WTC11 (cell line): ENCODE results near the gene NTN4. TPM values are rescaled to one million over a fixed set of nuclear protein-coding genes. Genes with fewer than 3 reads are reported as not detected.

Source experiments
- ATAC-seq: fragments of 200-7000 bp; cut with Tn5 transposase; 2 replicates; pipeline ENCODE4 v1.10.0; 2021; ENCODE audit warnings: mild to moderate bottlenecking, moderate library complexity
- CTCF ChIA-PET: fragments of 300-600 bp; sonication (Branson Sonifier 250); formaldehyde crosslinking; loops from one replicate; lab custom pipeline; 2021; ENCODE audit warnings: antibody characterized with exemption; lab: Charles Lee
- POLR2A ChIA-PET: fragments of 350-600 bp; sonication (Branson Sonifier 250); formaldehyde crosslinking; loops from one replicate; lab custom pipeline; 2021; ENCODE audit warnings: antibody characterized with exemption; lab: Charles Lee
- DNase-seq: peaks from one replicate; pipeline ENCODE4 v3.0.0; 2021; ENCODE audit warnings: low spot score
- H3K27ac Mint-ChIP-seq: 2 replicates; pipeline ENCODE4 v1.8.0; 2021; ENCODE audit warnings: mixed read lengths
- H3K27me3 Mint-ChIP-seq: 2 replicates; pipeline ENCODE4 v1.8.0; 2021; ENCODE audit warnings: low read depth, mild to moderate bottlenecking, moderate library complexity, mixed read lengths
- H3K36me3 Mint-ChIP-seq: 2 replicates; pipeline ENCODE4 v1.8.0; 2021; ENCODE audit warnings: mixed read lengths
- H3K4me1 Mint-ChIP-seq: 2 replicates; pipeline ENCODE4 v1.8.0; 2022; ENCODE audit warnings: mixed read lengths
- H3K4me3 Mint-ChIP-seq: 2 replicates; pipeline ENCODE4 v1.8.0; 2021; ENCODE audit warnings: mild to moderate bottlenecking, moderate library complexity, mixed read lengths
- H3K9me3 Mint-ChIP-seq: 2 replicates; pipeline ENCODE4 v1.8.0; 2021; ENCODE audit warnings: mixed read lengths
- CBFB ChIP-seq: sonication (generic); formaldehyde crosslinking; IDR thresholded peaks from 2 replicates; pipeline ENCODE4 v1.8.1; 2022; ENCODE audit warnings: mild to moderate bottlenecking, low read depth, missing genetic modification reagents
- FOXJ3 ChIP-seq: sonication (generic); formaldehyde crosslinking; IDR thresholded peaks from 2 replicates; pipeline ENCODE4 v1.9.0; 2021; ENCODE audit warnings: missing genetic modification reagents, mild to moderate bottlenecking, borderline replicate concordance
- GRHL2 ChIP-seq: fragments of 250-450 bp; sonication (Bioruptor Pico); IDR thresholded peaks from 2 replicates; pipeline ENCODE4 v1.8.0; 2022; ENCODE audit warnings: mild to moderate bottlenecking, moderate library complexity; ENCODE audit not compliant: insufficient replicate concordance, severe bottlenecking
- GTF2I ChIP-seq: fragments of 250-450 bp; sonication (Bioruptor Pico); conservative IDR thresholded peaks from 2 replicates; pipeline ENCODE4 v1.4.0; 2021; ENCODE audit warnings: mild to moderate bottlenecking
- HMGA2 ChIP-seq: fragments of 250-450 bp; sonication (Bioruptor Pico); IDR thresholded peaks from 2 replicates; pipeline ENCODE4 v1.4.0; 2021; ENCODE audit warnings: mild to moderate bottlenecking, moderate library complexity
- JAZF1 ChIP-seq: fragments of 250-450 bp; sonication (Bioruptor Pico); IDR thresholded peaks from 2 replicates; pipeline ENCODE4 v1.9.0; 2021; ENCODE audit warnings: moderate library complexity, mild to moderate bottlenecking, inconsistent platforms
- NR1H2 ChIP-seq: sonication (generic); formaldehyde crosslinking; IDR thresholded peaks from 2 replicates; pipeline ENCODE4 v1.9.0; 2021; ENCODE audit warnings: mild to moderate bottlenecking, moderate library complexity, missing genetic modification reagents
- NR2C2 ChIP-seq: sonication (generic); formaldehyde crosslinking; IDR thresholded peaks from 2 replicates; pipeline ENCODE4 v1.8.0; 2022; ENCODE audit warnings: mild to moderate bottlenecking, missing genetic modification reagents
- SMAD4 ChIP-seq: sonication (generic); formaldehyde crosslinking; IDR thresholded peaks from 2 replicates; pipeline ENCODE4 v1.8.0; 2022; ENCODE audit warnings: mild to moderate bottlenecking, missing genetic modification reagents
- SP1 ChIP-seq: sonication (generic); formaldehyde crosslinking; conservative IDR thresholded peaks from 2 replicates; pipeline ENCODE4 v1.8.1; 2022; ENCODE audit warnings: missing genetic modification reagents
- TEAD1 ChIP-seq: sonication (generic); formaldehyde crosslinking; IDR thresholded peaks from 2 replicates; pipeline ENCODE4 v1.8.0; 2022; ENCODE audit warnings: mild to moderate bottlenecking, missing genetic modification reagents
- ZNF138 ChIP-seq: sonication (generic); formaldehyde crosslinking; conservative IDR thresholded peaks from 2 replicates; pipeline ENCODE4 v1.8.1; 2022; ENCODE audit warnings: mild to moderate bottlenecking, moderate library complexity, missing genetic modification reagents
- ZNF671 ChIP-seq: fragments of 250-450 bp; sonication (Bioruptor Pico); IDR thresholded peaks from 2 replicates; pipeline ENCODE4 v1.8.0; 2021; ENCODE audit warnings: mild to moderate bottlenecking
- total RNA-seq: library from RNA; stranded (reverse); gene quantifications from 3 replicates; pipeline ENCODE4 v1.2.3, GENCODE V29; 2021
- TF ChIP-seq, protein P1 (sequence below): sonication (generic); formaldehyde crosslinking; IDR thresholded peaks from 2 replicates; pipeline ENCODE4 v1.8.0; 2023; ENCODE audit warnings: mild to moderate bottlenecking, missing genetic modification reagents
- TF ChIP-seq, protein P2 (sequence below): sonication (generic); formaldehyde crosslinking; IDR thresholded peaks from 2 replicates; pipeline ENCODE4 v1.8.1; 2023; ENCODE audit warnings: mild to moderate bottlenecking, missing genetic modification reagents, moderate library complexity
- TF ChIP-seq, protein P3 (sequence below): sonication (generic); formaldehyde crosslinking; IDR thresholded peaks from 2 replicates; pipeline ENCODE4 v1.8.1; 2022; ENCODE audit warnings: low read depth, missing genetic modification reagents, borderline replicate concordance
- TF ChIP-seq, protein P4 (sequence below): sonication (generic); formaldehyde crosslinking; IDR thresholded peaks from 2 replicates; pipeline ENCODE4 v1.8.1; 2023; ENCODE audit warnings: mild to moderate bottlenecking, missing genetic modification reagents, borderline replicate concordance

NTN4 gene
- total RNA-seq, 1 experiment from 2014 or later = 2.7 TPM

DNA sequence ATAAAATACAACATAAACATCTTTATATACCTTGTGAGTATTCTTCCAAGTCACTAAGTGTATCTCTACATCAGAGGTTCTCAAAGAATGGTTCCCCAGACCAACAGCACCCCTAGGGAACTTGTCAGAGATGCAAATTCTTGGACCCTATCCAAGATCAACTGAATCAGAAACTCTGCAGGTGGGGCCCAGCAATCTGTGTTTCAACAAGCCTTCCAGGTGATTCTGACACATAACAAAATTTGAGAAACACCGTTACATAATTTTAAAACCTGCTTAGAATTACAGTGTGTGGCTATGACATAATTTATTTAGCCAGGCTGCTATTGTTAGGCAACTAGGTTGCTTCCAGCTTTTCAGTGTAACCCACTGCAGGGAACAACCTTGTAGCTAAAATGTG lies 49.8 kb downstream of the NTN4 start (continued):
- TF ChIP-seq NR1H2 (CRISPR knock-in tag) (no peak), JAZF1 (CRISPR knock-in tag) (no peak), SMAD4 (CRISPR knock-in tag) (no peak), NR2C2 (no peak)
- TF ChIP-seq, protein P1, sequence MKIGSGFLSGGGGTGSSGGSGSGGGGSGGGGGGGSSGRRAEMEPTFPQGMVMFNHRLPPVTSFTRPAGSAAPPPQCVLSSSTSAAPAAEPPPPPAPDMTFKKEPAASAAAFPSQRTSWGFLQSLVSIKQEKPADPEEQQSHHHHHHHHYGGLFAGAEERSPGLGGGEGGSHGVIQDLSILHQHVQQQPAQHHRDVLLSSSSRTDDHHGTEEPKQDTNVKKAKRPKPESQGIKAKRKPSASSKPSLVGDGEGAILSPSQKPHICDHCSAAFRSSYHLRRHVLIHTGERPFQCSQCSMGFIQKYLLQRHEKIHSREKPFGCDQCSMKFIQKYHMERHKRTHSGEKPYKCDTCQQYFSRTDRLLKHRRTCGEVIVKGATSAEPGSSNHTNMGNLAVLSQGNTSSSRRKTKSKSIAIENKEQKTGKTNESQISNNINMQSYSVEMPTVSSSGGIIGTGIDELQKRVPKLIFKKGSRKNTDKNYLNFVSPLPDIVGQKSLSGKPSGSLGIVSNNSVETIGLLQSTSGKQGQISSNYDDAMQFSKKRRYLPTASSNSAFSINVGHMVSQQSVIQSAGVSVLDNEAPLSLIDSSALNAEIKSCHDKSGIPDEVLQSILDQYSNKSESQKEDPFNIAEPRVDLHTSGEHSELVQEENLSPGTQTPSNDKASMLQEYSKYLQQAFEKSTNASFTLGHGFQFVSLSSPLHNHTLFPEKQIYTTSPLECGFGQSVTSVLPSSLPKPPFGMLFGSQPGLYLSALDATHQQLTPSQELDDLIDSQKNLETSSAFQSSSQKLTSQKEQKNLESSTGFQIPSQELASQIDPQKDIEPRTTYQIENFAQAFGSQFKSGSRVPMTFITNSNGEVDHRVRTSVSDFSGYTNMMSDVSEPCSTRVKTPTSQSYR (CRISPR knock-in tag) = no peak

DNA sequence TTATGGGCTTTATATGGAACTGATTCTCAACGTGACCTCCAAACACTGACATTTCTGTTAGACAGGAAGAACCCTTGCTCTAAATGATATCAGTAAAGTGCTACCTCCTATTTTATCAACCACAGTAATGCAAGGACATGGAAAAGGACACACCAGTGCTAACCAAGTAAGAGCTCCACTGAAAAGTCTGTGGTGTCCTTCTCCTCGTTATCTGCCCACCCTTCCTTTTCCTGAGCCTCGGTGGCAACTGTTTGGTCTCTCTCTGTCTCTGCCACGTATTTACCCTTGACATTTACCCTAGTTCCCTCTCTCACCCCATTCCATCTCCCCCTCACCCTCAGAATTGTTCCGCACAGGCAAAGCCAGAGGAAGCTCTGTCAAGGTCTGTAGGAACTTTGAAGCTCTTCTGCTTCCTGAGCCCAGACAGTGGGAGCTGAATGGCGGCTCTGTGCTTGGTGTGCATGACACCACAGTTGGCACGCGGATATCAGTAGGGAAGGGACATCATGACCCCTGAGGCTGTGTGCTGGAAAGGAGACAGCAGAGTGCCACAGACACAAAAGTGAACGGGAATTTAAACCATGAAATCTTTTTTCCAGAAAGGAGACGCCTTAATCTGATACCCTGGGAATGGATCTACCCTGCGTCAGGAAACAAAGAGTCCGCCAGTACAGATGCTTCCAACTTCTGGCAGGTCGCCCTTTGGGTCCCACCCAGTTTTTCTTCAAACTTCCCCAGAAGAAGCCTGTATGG lies 50.8 kb downstream of the NTN4 start:
- POLR2A ChIA-PET = no interaction called here
- CTCF ChIA-PET = no interaction called here
- Mint-ChIP-seq H3K4me1 (no peaks in the 10 kb centered on the region), H3K27me3 (no peaks in the 10 kb centered on the region), H3K36me3 (peaks cover 4% of the 10 kb centered on the region), H3K4me3 (no peak overlapping the region), H3K27ac (no peak overlapping the region), H3K9me3 (peaks cover 4% of the 10 kb centered on the region)
- ATAC-seq (no peak), DNase-seq (no peak)
- TF ChIP-seq, protein P2, sequence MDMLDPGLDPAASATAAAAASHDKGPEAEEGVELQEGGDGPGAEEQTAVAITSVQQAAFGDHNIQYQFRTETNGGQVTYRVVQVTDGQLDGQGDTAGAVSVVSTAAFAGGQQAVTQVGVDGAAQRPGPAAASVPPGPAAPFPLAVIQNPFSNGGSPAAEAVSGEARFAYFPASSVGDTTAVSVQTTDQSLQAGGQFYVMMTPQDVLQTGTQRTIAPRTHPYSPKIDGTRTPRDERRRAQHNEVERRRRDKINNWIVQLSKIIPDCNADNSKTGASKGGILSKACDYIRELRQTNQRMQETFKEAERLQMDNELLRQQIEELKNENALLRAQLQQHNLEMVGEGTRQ (CRISPR knock-in tag) = no peak
- TF ChIP-seq ZNF138 (CRISPR knock-in tag) (no peak), TEAD1 (CRISPR knock-in tag) (no peak), HMGA2 (CRISPR knock-in tag) (no peak), ZNF671 (CRISPR knock-in tag) (no peak), GRHL2 (CRISPR knock-in tag) (no peak), SMAD4 (CRISPR knock-in tag) (no peak), CBFB (CRISPR knock-in tag) (no peak), FOXJ3 (no peak), GTF2I (CRISPR knock-in tag) (no peak), NR2C2 (no peak), SP1 (CRISPR knock-in tag) (no peak)
- TF ChIP-seq, protein P3, sequence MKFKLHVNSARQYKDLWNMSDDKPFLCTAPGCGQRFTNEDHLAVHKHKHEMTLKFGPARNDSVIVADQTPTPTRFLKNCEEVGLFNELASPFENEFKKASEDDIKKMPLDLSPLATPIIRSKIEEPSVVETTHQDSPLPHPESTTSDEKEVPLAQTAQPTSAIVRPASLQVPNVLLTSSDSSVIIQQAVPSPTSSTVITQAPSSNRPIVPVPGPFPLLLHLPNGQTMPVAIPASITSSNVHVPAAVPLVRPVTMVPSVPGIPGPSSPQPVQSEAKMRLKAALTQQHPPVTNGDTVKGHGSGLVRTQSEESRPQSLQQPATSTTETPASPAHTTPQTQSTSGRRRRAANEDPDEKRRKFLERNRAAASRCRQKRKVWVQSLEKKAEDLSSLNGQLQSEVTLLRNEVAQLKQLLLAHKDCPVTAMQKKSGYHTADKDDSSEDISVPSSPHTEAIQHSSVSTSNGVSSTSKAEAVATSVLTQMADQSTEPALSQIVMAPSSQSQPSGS (CRISPR knock-in tag) = no peak
- TF ChIP-seq, protein P4, sequence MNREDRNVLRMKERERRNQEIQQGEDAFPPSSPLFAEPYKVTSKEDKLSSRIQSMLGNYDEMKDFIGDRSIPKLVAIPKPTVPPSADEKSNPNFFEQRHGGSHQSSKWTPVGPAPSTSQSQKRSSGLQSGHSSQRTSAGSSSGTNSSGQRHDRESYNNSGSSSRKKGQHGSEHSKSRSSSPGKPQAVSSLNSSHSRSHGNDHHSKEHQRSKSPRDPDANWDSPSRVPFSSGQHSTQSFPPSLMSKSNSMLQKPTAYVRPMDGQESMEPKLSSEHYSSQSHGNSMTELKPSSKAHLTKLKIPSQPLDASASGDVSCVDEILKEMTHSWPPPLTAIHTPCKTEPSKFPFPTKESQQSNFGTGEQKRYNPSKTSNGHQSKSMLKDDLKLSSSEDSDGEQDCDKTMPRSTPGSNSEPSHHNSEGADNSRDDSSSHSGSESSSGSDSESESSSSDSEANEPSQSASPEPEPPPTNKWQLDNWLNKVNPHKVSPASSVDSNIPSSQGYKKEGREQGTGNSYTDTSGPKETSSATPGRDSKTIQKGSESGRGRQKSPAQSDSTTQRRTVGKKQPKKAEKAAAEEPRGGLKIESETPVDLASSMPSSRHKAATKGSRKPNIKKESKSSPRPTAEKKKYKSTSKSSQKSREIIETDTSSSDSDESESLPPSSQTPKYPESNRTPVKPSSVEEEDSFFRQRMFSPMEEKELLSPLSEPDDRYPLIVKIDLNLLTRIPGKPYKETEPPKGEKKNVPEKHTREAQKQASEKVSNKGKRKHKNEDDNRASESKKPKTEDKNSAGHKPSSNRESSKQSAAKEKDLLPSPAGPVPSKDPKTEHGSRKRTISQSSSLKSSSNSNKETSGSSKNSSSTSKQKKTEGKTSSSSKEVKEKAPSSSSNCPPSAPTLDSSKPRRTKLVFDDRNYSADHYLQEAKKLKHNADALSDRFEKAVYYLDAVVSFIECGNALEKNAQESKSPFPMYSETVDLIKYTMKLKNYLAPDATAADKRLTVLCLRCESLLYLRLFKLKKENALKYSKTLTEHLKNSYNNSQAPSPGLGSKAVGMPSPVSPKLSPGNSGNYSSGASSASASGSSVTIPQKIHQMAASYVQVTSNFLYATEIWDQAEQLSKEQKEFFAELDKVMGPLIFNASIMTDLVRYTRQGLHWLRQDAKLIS (CRISPR knock-in tag) = no peak
